GM12878 (cell line): ENCODE results near the gene DAZAP1. TPM values are rescaled to one million over a fixed set of nuclear protein-coding genes. Genes with fewer than 3 reads are reported as not detected.

Experiments
- ATAC-seq: fragments of 200-7000 bp; cut with Tn5 transposase; 3 replicates; pipeline ENCODE4 v1.9.1; 2020; ENCODE audit warnings: mild to moderate bottlenecking, moderate library complexity
- BruUV-seq: library from RNA; stranded (reverse); fragments of 400-500 nt; replicated peaks from 2 replicates; lab custom pipeline; 2021; lab: Mats Ljungman, UMichigan
- CTCF ChIA-PET: fragments of 300-600 bp; sonication (Branson Sonifier 250); formaldehyde crosslinking; extraction: SDS; loops from one replicate; lab custom pipeline; 2021; ENCODE audit warnings: inconsistent platforms; lab: Yijun Ruan, JAX
- POLR2A ChIA-PET: fragments of 350-600 bp; formaldehyde crosslinking; extraction: SDS; loops from one replicate; lab custom pipeline; 2021; ENCODE audit warnings: inconsistent platforms; lab: Charles Lee
- RAD21 ChIA-PET: fragments of 300-600 bp; sonication (Branson Sonifier 250); formaldehyde crosslinking; loops from one replicate; lab custom pipeline; 2023; ENCODE audit warnings: antibody characterized with exemption; ENCODE audit not compliant: unreplicated experiment; lab: Charles Lee
- SMC1A ChIA-PET: fragments of 300-600 bp; sonication (Branson Sonifier 250); formaldehyde crosslinking; loops from one replicate; lab custom pipeline; 2023; ENCODE audit not compliant: unreplicated experiment, uncharacterized antibody; lab: Charles Lee
- DNase-seq: peaks from one replicate; pipeline ENCODE4 v3.0.0-alpha.2; 2011; ENCODE audit warnings: low read depth, low spot score
- FAIRE-seq: peaks from 3 replicates; lab custom pipeline; 2011; peaks lifted over from hg19 to GRCh38; lab: Jason Lieb, UNC
- H2AFZ ChIP-seq: 2 replicates; pipeline ENCODE4 v1.6.0; 2011; ENCODE audit warnings: low read depth, low read length, control low read depth; ENCODE audit not compliant: control insufficient read depth
- H3K27ac ChIP-seq: 2 replicates; pipeline ENCODE4 v1.5.1; 2011; ENCODE audit warnings: control low read depth; ENCODE audit not compliant: control insufficient read depth, insufficient read depth
- H3K27me3 ChIP-seq, 2 experiments: replicated peaks in 1 of 2; 2 replicates each; pipeline versions ENCODE4 v1.6.0 to v1.6.1; 2011; ENCODE audit warnings: low read length in 1 of 2; ENCODE audit not compliant: control insufficient read depth in 2 of 2, insufficient read depth in 2 of 2
- H3K36me3 ChIP-seq, 2 experiments: 2 replicates each; pipeline ENCODE4 v1.5.1; 2011; ENCODE audit warnings: low read length in 1 of 2; ENCODE audit not compliant: control insufficient read depth in 2 of 2, insufficient read depth in 2 of 2
- H3K4me1 ChIP-seq: 2 replicates; pipeline ENCODE4 v1.6.1; 2011; ENCODE audit warnings: mild to moderate bottlenecking, low read length, moderate library complexity, mixed read lengths; ENCODE audit not compliant: control insufficient read depth, insufficient read depth
- H3K4me2 ChIP-seq: 2 replicates; pipeline ENCODE4 v1.6.0; 2011; ENCODE audit warnings: control low read depth; ENCODE audit not compliant: control insufficient read depth, insufficient read depth
- H3K4me3 ChIP-seq: fragments of 200-600 bp; sonication (generic); 2 replicates; pipeline ENCODE4 v1.5.1; 2016
- H3K79me2 ChIP-seq: 2 replicates; pipeline ENCODE4 v1.6.0; 2011; ENCODE audit warnings: low read length; ENCODE audit not compliant: control insufficient read depth, insufficient read depth
- H3K9ac ChIP-seq: 2 replicates; pipeline ENCODE4 v1.8.0; 2011; ENCODE audit warnings: low read length, control low read depth, mixed read lengths; ENCODE audit not compliant: control insufficient read depth, insufficient read depth
- H3K9me3 ChIP-seq: replicated peaks from 3 replicates; pipeline ENCODE4 v1.5.1; 2011; ENCODE audit warnings: mild to moderate bottlenecking, low read length; ENCODE audit not compliant: control insufficient read depth, insufficient read depth
- H4K20me1 ChIP-seq: 2 replicates; pipeline ENCODE4 v1.6.0; 2011; ENCODE audit not compliant: control insufficient read depth, insufficient read depth
- HSF1 ChIP-seq: fragments of 150-350 bp; IDR thresholded peaks from 2 replicates; pipeline ENCODE4 v1.6.1; 2014; ENCODE audit warnings: mild to moderate bottlenecking, low read depth, low read length
- MYC ChIP-seq: IDR thresholded peaks from 2 replicates; pipeline ENCODE4 v1.6.1; 2011; ENCODE audit warnings: mild to moderate bottlenecking, low read length, moderate library complexity, inconsistent platforms; ENCODE audit not compliant: insufficient read depth, insufficient replicate concordance, insufficient read length, severe bottlenecking
- PAX5 ChIP-seq: IDR thresholded peaks from 2 replicates; pipeline ENCODE4 v1.6.1; 2011; ENCODE audit warnings: low read depth, low read length, borderline replicate concordance
- PML ChIP-seq: IDR thresholded peaks from 2 replicates; pipeline ENCODE4 v1.6.1; 2012; ENCODE audit warnings: low read length, inconsistent platforms
- RAD51 ChIP-seq: fragments of 450-650 bp; IDR thresholded peaks from 2 replicates; pipeline ENCODE4 v1.6.1; 2016; ENCODE audit warnings: moderate library complexity, mild to moderate bottlenecking, inconsistent platforms
- SMC3 ChIP-seq: IDR thresholded peaks from 2 replicates; pipeline ENCODE4 v1.6.1; 2011; ENCODE audit warnings: low read length, improper control_type of control experiment, borderline replicate concordance
- STAT1 ChIP-seq: fragments of 450-650 bp; conservative IDR thresholded peaks from 2 replicates; pipeline ENCODE4 v1.6.1; 2014; ENCODE audit warnings: antibody characterized with exemption, mild to moderate bottlenecking
- ZNF207 ChIP-seq: fragments of 450-650 bp; IDR thresholded peaks from 2 replicates; pipeline ENCODE4 v1.6.1; 2014; ENCODE audit warnings: antibody characterized with exemption, mild to moderate bottlenecking, borderline replicate concordance
- ZNF592 ChIP-seq: fragments of 450-650 bp; IDR thresholded peaks from 2 replicates; pipeline ENCODE4 v1.6.1; 2017; ENCODE audit warnings: mild to moderate bottlenecking, moderate library complexity
- WGBS: methylation state at CpG from one replicate; pipeline ENCODE4 v1.1.6; 2016; ENCODE audit warnings: low lambda C conversion rate; ENCODE audit not compliant: insufficient replicate concordance, insufficient coverage; ENCODE audit errors: missing lambda C conversion rate; 5-methylcytosine and 5-hydroxymethylcytosine counted together
- in situ Hi-C: fragments of 300-500 bp; cut with MboI; formaldehyde crosslinking; loops from 9 replicates; pipeline ENCODE4 v1.14.3; 2018; ENCODE audit warnings: mixed read lengths
- intact Hi-C: fragments of 100-400 bp; cut with micrococcal nuclease; formaldehyde crosslinking; loops from one replicate; pipeline ENCODE4 v1.14.2; 2022; ENCODE audit not compliant: unreplicated experiment
- polyA plus RNA-seq, 11 experiments: library from polyadenylated mRNA; depleted of rRNA in 4 of 11; unstranded in 6 of 11; stranded (reverse) in 5 of 11; fragments of >200 nt; fragmentation: Nextera tagmentation in 4 of 11; fragmentation: Illumina TruSeq in 1 of 11; extraction: Ambion mirVana in 4 of 11; extraction: Trizol in 1 of 11; gene quantifications; 1 replicate in 1 of 11; 2 replicates in 10 of 11; pipeline versions ENCODE4 v1.2.1 to v1.2.3, GENCODE V29; 2011 to 2016; ENCODE audit warnings: inconsistent platforms in 2 of 11, missing spikeins in 2 of 11, low read depth in 1 of 11
- total RNA-seq, 4 experiments: library from RNA; depleted of rRNA in 3 of 4; stranded (reverse); fragments of >200 nt in 3 of 4; fragmentation: Illumina TruSeq in 1 of 4; extraction: Trizol in 1 of 4; gene quantifications; 2 replicates each; pipeline versions ENCODE4 v1.2.1 to v1.2.3, GENCODE V29; 2013 to 2021
- TF ChIP-seq, protein P1 (sequence below): IDR thresholded peaks from 2 replicates; pipeline ENCODE4 v1.6.1; 2011; ENCODE audit warnings: mild to moderate bottlenecking, low read depth, low read length, moderate library complexity; ENCODE audit not compliant: insufficient replicate concordance

The DAZAP1 gene
- total and polyA plus RNA-seq, 10 of the 15 experiments (the other 5 are each of a cell fraction or from before 2014, with no cell fraction given) = 9.9 to 240 (median 92.3) TPM

GRCh38 chr19:1474765-1475351, 67.5 kb downstream of the DAZAP1 start:
- Histone ChIP-seq H3K4me2 (no peak overlapping the region), H3K9me3 (no peaks in the 10 kb centered on the region), H3K36me3 (no peaks in the 10 kb centered on the region), H2AFZ (no peak overlapping the region), H3K79me2 (peaks cover 8% of the 10 kb centered on the region), H3K9ac (no peak overlapping the region), H3K27ac (no peak overlapping the region), H3K27me3 (peaks cover 3 to 21% of the 10 kb centered on the region in 2 experiments), H4K20me1 (peaks cover 7% of the 10 kb centered on the region), H3K4me1 (peaks cover 7% of the 10 kb centered on the region), H3K4me3 (no peak overlapping the region)
- CTCF ChIA-PET = interaction anchor here (1.2 kb wide), 1 partner anchor 27 kb away, joined by 3 read pairs; no protein-coding TSS in a partner anchor
- intact Hi-C loops = no loop called here
- POLR2A ChIA-PET = no interaction called here
- FAIRE-seq = no peak
- DNase-seq = no peak
- 98% methylated on average over 26 of the region's 26 CpGs for WGBS
- TF ChIP-seq ZNF207 (no peak), PML (no peak), SMC3 (no peak), PAX5 (no peak), STAT1 (no peak), MYC (no peak), ZNF592 (no peak), HSF1 (no peak), RAD51 (no peak)
- TF ChIP-seq, protein P1, sequence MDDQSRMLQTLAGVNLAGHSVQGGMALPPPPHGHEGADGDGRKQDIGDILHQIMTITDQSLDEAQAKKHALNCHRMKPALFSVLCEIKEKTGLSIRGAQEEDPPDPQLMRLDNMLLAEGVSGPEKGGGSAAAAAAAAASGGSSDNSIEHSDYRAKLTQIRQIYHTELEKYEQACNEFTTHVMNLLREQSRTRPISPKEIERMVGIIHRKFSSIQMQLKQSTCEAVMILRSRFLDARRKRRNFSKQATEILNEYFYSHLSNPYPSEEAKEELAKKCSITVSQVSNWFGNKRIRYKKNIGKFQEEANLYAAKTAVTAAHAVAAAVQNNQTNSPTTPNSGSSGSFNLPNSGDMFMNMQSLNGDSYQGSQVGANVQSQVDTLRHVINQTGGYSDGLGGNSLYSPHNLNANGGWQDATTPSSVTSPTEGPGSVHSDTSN = no peak
- RAD21 ChIA-PET = no interaction called here
- SMC1A ChIA-PET = no interaction called here
- BruUV-seq = no TSS peak
- in situ Hi-C loops = no loop called here
- no peak for ATAC-seq
